ENCODE measurements around the gene BUB1. TPM values are rescaled to one million over a fixed set of nuclear protein-coding genes. Genes with fewer than 3 reads are reported as not detected.

The BUB1 gene
- total and polyA plus RNA-seq, 9 of the 15 experiments (the other 6 are each of a cell fraction or from before 2014, with no cell fraction given): 73.4 to 247 (median 118) TPM

DNA sequence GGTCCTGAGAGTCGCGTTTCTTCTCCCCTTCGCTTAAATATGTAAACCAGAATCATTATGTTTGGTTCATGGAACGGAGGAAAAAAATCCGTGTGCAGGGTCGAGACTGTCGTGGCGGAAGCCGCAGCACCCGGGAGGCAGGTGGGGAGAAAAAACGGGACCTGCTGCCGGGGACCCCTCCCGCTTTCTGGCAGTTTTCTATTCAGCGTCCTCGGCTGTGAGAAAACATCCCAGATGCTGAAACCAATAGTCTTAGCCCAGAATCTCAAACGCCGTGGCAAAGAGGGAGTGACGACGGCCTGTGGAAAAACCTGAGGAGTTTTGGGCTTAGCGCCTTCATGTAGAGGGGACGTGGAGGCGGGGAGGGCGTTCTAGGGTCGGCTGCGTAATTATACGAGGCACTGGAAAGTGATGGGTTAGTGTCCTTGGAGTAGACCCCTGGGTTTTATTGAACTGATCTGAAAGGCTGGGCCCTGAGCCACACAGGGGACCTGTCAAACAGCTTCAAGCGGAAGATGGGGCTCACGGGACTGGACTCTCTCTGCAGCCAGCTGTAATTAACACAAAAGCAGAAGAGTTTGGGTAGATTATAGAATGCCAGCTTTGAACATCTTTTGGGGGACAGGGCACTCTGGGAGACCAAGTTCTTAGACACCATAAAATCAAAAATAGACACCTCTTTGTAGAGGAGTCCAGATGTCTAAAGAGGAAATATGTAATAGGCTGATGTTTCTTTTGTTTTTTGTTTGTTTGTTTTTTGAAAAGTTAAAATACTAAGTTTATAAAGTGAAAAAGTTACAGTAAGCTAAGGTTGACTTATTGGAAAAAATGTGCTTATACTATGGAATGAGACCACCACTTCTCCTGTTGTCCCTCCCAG, 834 bp upstream of the BUB1 start (continued):
- TF ChIP-seq, protein P1, sequence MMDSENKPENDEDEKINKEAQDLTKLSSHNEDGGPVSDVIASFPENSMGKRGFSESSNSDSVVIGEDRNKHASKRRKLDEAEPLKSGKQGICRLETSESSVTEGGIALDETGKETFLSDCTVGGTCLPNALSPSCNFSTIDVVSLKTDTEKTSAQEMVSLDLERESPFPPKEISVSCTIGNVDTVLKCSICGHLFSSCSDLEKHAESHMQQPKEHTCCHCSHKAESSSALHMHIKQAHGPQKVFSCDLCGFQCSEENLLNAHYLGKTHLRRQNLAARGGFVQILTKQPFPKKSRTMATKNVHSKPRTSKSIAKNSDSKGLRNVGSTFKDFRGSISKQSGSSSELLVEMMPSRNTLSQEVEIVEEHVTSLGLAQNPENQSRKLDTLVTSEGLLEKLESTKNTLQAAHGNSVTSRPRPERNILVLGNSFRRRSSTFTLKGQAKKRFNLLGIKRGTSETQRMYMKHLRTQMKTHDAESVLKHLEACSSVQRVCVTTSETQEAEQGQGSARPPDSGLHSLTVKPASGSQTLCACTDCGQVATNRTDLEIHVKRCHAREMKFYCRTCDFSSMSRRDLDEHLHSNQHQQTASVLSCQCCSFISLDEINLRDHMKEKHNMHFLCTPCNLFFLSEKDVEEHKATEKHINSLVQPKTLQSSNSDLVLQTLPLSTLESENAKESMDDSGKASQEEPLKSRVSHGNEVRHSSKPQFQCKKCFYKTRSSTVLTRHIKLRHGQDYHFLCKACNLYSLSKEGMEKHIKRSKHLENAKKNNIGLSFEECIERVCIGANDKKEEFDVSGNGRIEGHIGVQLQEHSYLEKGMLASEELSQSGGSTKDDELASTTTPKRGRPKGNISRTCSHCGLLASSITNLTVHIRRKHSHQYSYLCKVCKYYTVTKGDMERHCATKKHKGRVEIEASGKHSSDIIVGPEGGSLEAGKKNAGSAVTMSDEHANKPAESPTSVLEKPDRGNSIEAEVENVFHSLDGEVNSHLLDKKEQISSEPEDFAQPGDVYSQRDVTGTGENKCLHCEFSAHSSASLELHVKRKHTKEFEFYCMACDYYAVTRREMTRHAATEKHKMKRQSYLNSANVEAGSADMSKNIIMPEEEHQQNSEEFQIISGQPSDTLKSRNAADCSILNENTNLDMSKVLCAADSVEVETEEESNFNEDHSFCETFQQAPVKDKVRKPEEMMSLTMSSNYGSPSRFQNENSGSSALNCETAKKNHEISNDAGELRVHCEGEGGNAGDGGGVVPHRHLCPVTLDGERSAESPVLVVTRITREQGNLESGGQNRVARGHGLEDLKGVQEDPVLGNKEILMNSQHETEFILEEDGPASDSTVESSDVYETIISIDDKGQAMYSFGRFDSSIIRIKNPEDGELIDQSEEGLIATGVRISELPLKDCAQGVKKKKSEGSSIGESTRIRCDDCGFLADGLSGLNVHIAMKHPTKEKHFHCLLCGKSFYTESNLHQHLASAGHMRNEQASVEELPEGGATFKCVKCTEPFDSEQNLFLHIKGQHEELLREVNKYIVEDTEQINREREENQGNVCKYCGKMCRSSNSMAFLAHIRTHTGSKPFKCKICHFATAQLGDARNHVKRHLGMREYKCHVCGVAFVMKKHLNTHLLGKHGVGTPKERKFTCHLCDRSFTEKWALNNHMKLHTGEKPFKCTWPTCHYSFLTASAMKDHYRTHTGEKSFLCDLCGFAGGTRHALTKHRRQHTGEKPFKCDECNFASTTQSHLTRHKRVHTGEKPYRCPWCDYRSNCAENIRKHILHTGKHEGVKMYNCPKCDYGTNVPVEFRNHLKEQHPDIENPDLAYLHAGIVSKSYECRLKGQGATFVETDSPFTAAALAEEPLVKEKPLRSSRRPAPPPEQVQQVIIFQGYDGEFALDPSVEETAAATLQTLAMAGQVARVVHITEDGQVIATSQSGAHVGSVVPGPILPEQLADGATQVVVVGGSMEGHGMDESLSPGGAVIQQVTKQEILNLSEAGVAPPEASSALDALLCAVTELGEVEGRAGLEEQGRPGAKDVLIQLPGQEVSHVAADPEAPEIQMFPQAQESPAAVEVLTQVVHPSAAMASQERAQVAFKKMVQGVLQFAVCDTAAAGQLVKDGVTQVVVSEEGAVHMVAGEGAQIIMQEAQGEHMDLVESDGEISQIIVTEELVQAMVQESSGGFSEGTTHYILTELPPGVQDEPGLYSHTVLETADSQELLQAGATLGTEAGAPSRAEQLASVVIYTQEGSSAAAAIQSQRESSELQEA (IDR thresholded peaks at IDR 0.05; ENCODE audit: low read depth): peak; percentile 60; the same call in 1 of the 2 replicates
- TF ChIP-seq, protein P2, sequence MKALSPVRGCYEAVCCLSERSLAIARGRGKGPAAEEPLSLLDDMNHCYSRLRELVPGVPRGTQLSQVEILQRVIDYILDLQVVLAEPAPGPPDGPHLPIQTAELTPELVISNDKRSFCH (CRISPR knock-in tag; IDR thresholded peaks at IDR 0.05): no peak
- TF ChIP-seq, protein P2 (tag; IDR thresholded peaks at IDR 0.05): 0 out of 2 replicates have a peak, but pooled peaks have one; percentile 46
- no peak for TF ChIP-seq TAF9B (IDR thresholded peaks at IDR 0.05; ENCODE audit: partially characterized antibody)
- no peak for TF ChIP-seq HMG20A (CRISPR knock-in tag; conservative IDR thresholded peaks at IDR 0.05)
- no peak for TF ChIP-seq RFX1 (IDR thresholded peaks at IDR 0.05)
- TF ChIP-seq BHLHE40 (IDR thresholded peaks at IDR 0.05; ENCODE audit: low read length): peak; percentile 45
- no peak for TF ChIP-seq MED1 (CRISPR knock-in tag; IDR thresholded peaks at IDR 0.05; ENCODE audit: borderline replicate concordance)
- no peak for TF ChIP-seq ZNF197 (CRISPR knock-in tag; IDR thresholded peaks at IDR 0.05; ENCODE audit: low read depth)
- TF ChIP-seq, protein P3, sequence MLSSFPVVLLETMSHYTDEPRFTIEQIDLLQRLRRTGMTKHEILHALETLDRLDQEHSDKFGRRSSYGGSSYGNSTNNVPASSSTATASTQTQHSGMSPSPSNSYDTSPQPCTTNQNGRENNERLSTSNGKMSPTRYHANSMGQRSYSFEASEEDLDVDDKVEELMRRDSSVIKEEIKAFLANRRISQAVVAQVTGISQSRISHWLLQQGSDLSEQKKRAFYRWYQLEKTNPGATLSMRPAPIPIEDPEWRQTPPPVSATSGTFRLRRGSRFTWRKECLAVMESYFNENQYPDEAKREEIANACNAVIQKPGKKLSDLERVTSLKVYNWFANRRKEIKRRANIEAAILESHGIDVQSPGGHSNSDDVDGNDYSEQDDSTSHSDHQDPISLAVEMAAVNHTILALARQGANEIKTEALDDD (IDR thresholded peaks at IDR 0.05): no peak
- no peak for TF ChIP-seq HDAC3 (IDR thresholded peaks at IDR 0.05; ENCODE audit: borderline replicate concordance, partially characterized antibody)
- TF ChIP-seq RBBP5 (IDR thresholded peaks at IDR 0.05; ENCODE audit: borderline replicate concordance, insufficient read depth, low read length, poor library complexity, severe bottlenecking): peak; percentile 19
- no peak for TF ChIP-seq ZNF75A (CRISPR knock-in tag; IDR thresholded peaks at IDR 0.05)
- TF ChIP-seq ELF2 (CRISPR knock-in tag; IDR thresholded peaks at IDR 0.05): no peak
- peak; percentile 59; the same call in 1 of the 2 replicates for TF ChIP-seq BACH1 (tag; IDR thresholded peaks at IDR 0.05)
- no peak for TF ChIP-seq ZNF586 (CRISPR knock-in tag; conservative IDR thresholded peaks at IDR 0.05)
- TF ChIP-seq, protein P4, sequence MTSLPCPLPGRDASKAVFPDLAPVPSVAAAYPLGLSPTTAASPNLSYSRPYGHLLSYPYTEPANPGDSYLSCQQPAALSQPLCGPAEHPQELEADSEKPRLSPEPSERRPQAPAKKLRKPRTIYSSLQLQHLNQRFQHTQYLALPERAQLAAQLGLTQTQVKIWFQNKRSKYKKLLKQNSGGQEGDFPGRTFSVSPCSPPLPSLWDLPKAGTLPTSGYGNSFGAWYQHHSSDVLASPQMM (CRISPR knock-in tag; IDR thresholded peaks at IDR 0.05): no peak
- TF ChIP-seq LARP7 (IDR thresholded peaks at IDR 0.05): no peak

Measured in K562 (cell line).